Measurements from ENCODE around the gene PCCA. TPM values are rescaled to one million over a fixed set of nuclear protein-coding genes. Genes with fewer than 3 reads are reported as not detected.

PCCA gene
- polyA plus RNA-seq, 1 of the 3 experiments (the other 2 are of a cell fraction): 7.3 TPM

GRCh38 chr13:100339411-100339940 is 250.6 kb downstream of the PCCA start:
- no peak for DNase-seq
- Histone ChIP-seq H2AFZ (ENCODE audit: low read depth) (no peak overlapping the region), H3F3A (replicated peaks; ENCODE audit: insufficient read depth) (no peaks in the 10 kb centered on the region), H3K9ac (no peak overlapping the region), H3K4me2 (no peak overlapping the region), H3K27ac (ENCODE audit: low read depth in 2 of 2, low read length in 1 of 2) (no peak overlapping the region), H3K4me3 (ENCODE audit: low read depth in 2 of 2, low read length in 1 of 2) (no peak overlapping the region), H3K36me3 (replicated peaks in 1 of 2; ENCODE audit: control insufficient read depth in 1 of 2, insufficient read depth in 2 of 2, low read length in 1 of 2) (peaks cover 10 to 29% of the 10 kb centered on the region in 2 experiments), H3K79me2 (ENCODE audit: insufficient read depth) (no peaks in the 10 kb centered on the region), H3K27me3 (ENCODE audit: insufficient read depth) (no peaks in the 10 kb centered on the region), H3K9me2 (no peaks in the 10 kb centered on the region), H4K20me1 (ENCODE audit: insufficient read depth) (no peaks in the 10 kb centered on the region), H3K4me1 (ENCODE audit: control insufficient read depth in 1 of 2, insufficient read depth in 2 of 2, low read depth in 1 of 2, low read length in 1 of 2) (no peaks in the 10 kb centered on the region), H3K9me3 (peaks cover 6% of the 10 kb centered on the region; the same call in 1 of the 2 replicates)
- WGBS (ENCODE audit: low lambda C conversion rate): 94% methylated on average over 8 of the region's 8 CpGs
- CTCF ChIA-PET: no interaction called here
- POLR2A ChIA-PET: no interaction called here
- TF ChIP-seq, protein P1, sequence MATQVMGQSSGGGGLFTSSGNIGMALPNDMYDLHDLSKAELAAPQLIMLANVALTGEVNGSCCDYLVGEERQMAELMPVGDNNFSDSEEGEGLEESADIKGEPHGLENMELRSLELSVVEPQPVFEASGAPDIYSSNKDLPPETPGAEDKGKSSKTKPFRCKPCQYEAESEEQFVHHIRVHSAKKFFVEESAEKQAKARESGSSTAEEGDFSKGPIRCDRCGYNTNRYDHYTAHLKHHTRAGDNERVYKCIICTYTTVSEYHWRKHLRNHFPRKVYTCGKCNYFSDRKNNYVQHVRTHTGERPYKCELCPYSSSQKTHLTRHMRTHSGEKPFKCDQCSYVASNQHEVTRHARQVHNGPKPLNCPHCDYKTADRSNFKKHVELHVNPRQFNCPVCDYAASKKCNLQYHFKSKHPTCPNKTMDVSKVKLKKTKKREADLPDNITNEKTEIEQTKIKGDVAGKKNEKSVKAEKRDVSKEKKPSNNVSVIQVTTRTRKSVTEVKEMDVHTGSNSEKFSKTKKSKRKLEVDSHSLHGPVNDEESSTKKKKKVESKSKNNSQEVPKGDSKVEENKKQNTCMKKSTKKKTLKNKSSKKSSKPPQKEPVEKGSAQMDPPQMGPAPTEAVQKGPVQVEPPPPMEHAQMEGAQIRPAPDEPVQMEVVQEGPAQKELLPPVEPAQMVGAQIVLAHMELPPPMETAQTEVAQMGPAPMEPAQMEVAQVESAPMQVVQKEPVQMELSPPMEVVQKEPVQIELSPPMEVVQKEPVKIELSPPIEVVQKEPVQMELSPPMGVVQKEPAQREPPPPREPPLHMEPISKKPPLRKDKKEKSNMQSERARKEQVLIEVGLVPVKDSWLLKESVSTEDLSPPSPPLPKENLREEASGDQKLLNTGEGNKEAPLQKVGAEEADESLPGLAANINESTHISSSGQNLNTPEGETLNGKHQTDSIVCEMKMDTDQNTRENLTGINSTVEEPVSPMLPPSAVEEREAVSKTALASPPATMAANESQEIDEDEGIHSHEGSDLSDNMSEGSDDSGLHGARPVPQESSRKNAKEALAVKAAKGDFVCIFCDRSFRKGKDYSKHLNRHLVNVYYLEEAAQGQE (IDR thresholded peaks at IDR 0.05; ENCODE audit: low read depth, low read length): no peak
- TF ChIP-seq MEF2A (IDR thresholded peaks at IDR 0.05; ENCODE audit: borderline replicate concordance, low read depth) (no peak), JUND (IDR thresholded peaks at IDR 0.05) (no peak), SIN3A (IDR thresholded peaks at IDR 0.05; ENCODE audit: borderline replicate concordance, low read depth, low read length) (no peak), FOXM1 (IDR thresholded peaks at IDR 0.05; ENCODE audit: low read depth) (no peak), PBX3 (IDR thresholded peaks at IDR 0.05) (no peak)
- TF ChIP-seq, protein P2, sequence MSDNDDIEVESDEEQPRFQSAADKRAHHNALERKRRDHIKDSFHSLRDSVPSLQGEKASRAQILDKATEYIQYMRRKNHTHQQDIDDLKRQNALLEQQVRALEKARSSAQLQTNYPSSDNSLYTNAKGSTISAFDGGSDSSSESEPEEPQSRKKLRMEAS (IDR thresholded peaks at IDR 0.05; ENCODE audit: low read depth): no peak
- TF ChIP-seq, protein P3, sequence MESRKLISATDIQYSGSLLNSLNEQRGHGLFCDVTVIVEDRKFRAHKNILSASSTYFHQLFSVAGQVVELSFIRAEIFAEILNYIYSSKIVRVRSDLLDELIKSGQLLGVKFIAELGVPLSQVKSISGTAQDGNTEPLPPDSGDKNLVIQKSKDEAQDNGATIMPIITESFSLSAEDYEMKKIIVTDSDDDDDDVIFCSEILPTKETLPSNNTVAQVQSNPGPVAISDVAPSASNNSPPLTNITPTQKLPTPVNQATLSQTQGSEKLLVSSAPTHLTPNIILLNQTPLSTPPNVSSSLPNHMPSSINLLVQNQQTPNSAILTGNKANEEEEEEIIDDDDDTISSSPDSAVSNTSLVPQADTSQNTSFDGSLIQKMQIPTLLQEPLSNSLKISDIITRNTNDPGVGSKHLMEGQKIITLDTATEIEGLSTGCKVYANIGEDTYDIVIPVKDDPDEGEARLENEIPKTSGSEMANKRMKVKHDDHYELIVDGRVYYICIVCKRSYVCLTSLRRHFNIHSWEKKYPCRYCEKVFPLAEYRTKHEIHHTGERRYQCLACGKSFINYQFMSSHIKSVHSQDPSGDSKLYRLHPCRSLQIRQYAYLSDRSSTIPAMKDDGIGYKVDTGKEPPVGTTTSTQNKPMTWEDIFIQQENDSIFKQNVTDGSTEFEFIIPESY (IDR thresholded peaks at IDR 0.05; ENCODE audit: borderline replicate concordance, low read depth): no peak

DNA sequence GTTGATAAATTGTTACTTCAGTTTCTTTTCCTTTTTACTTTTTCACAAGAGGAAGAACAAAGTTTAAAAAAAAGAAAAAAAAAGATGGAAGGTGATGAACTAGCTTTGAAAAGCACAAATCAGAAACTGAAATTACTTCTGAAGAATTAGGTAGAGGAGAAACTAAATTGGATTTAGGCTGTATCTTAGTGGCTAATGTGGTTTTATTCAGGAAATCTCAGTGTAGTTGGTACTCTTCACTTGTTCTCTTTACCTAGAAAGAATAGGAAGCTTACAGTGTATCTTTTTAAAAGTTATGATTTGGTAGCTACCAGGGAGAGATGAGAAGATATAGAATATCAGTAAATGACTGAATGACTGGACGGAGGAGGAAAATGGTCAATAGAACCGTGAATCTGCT is 252.0 kb downstream of the PCCA start:
- Histone ChIP-seq H3K36me3 (replicated peaks in 1 of 2; ENCODE audit: control insufficient read depth in 1 of 2, insufficient read depth in 2 of 2, low read length in 1 of 2) (peaks cover 8 to 19% of the 10 kb centered on the region in 2 experiments), H3F3A (replicated peaks; ENCODE audit: insufficient read depth) (no peaks in the 10 kb centered on the region), H4K20me1 (ENCODE audit: insufficient read depth) (no peaks in the 10 kb centered on the region), H3K9me2 (no peaks in the 10 kb centered on the region), H3K4me1 (ENCODE audit: control insufficient read depth in 1 of 2, insufficient read depth in 2 of 2, low read depth in 1 of 2, low read length in 1 of 2) (no peaks in the 10 kb centered on the region), H3K9me3 (no peaks in the 10 kb centered on the region), H3K27me3 (ENCODE audit: insufficient read depth) (no peaks in the 10 kb centered on the region), H3K9ac (no peak overlapping the region), H2AFZ (ENCODE audit: low read depth) (no peak overlapping the region), H3K4me3 (ENCODE audit: low read depth in 2 of 2, low read length in 1 of 2) (no peak overlapping the region), H3K27ac (ENCODE audit: low read depth in 2 of 2, low read length in 1 of 2) (no peak overlapping the region), H3K79me2 (ENCODE audit: insufficient read depth) (no peaks in the 10 kb centered on the region), H3K4me2 (no peak overlapping the region)
- WGBS (ENCODE audit: low lambda C conversion rate): 94% methylated on average over 2 of the region's 2 CpGs
- POLR2A ChIA-PET: no interaction called here
- DNase-seq: no peak
- CTCF ChIA-PET: no interaction called here
- TF ChIP-seq POLR2AphosphoS5 (IDR thresholded peaks at IDR 0.05; ENCODE audit: low read depth, low read length): no peak
- TF ChIP-seq, protein P2 (IDR thresholded peaks at IDR 0.05; ENCODE audit: low read depth): no peak
- TF ChIP-seq CTCF (IDR thresholded peaks at IDR 0.05): no peak
- TF ChIP-seq USF1 (IDR thresholded peaks at IDR 0.05; ENCODE audit: borderline replicate concordance, low read depth): no peak
- TF ChIP-seq TCF12 (IDR thresholded peaks at IDR 0.05): no peak
- TF ChIP-seq ELF1 (IDR thresholded peaks at IDR 0.05): no peak
- no peak for TF ChIP-seq YY1 (IDR thresholded peaks at IDR 0.05; ENCODE audit: low read depth)
- TF ChIP-seq JUND (IDR thresholded peaks at IDR 0.05): no peak
- TF ChIP-seq, protein P4, sequence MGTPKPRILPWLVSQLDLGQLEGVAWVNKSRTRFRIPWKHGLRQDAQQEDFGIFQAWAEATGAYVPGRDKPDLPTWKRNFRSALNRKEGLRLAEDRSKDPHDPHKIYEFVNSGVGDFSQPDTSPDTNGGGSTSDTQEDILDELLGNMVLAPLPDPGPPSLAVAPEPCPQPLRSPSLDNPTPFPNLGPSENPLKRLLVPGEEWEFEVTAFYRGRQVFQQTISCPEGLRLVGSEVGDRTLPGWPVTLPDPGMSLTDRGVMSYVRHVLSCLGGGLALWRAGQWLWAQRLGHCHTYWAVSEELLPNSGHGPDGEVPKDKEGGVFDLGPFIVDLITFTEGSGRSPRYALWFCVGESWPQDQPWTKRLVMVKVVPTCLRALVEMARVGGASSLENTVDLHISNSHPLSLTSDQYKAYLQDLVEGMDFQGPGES (IDR thresholded peaks at IDR 0.05; ENCODE audit: low read depth, low read length): no peak
- TF ChIP-seq FOXJ3 (CRISPR knock-in tag; IDR thresholded peaks at IDR 0.05): no peak
- TF ChIP-seq GABPA (IDR thresholded peaks at IDR 0.05; ENCODE audit: low read depth): no peak
